Smooth muscle cell (in vitro differentiated cells): Measurements from ENCODE around the gene PDE9A. TPM values are rescaled to one million over a fixed set of nuclear protein-coding genes. Genes with fewer than 3 reads are reported as not detected.

Source experiments
- DNase-seq: peaks from one replicate; lab custom pipeline; 2025; ENCODE audit not compliant: unreplicated experiment; lab: John Stamatoyannopoulos, UW
- H2AFZ ChIP-seq: fragments of 200-600 bp; sonication (generic); 2 replicates; pipeline ENCODE4 v1.6.0; 2016; ENCODE audit warnings: antibody characterized with exemption, low read depth, mild to moderate bottlenecking
- H3F3A ChIP-seq: fragments of 200-600 bp; sonication (generic); 2 replicates; pipeline ENCODE4 v1.6.0; 2017; ENCODE audit warnings: antibody characterized with exemption, low read depth
- H3K27ac ChIP-seq: fragments of 200-600 bp; sonication (generic); 2 replicates; pipeline ENCODE4 v1.5.1; 2016; ENCODE audit warnings: low read depth, mild to moderate bottlenecking
- H3K27me3 ChIP-seq: fragments of 200-600 bp; sonication (generic); 2 replicates; pipeline ENCODE4 v1.6.1; 2016; ENCODE audit warnings: low read depth, mild to moderate bottlenecking
- H3K36me3 ChIP-seq: fragments of 200-600 bp; sonication (generic); 2 replicates; pipeline ENCODE4 v1.5.1; 2016; ENCODE audit warnings: low read depth
- H3K4me1 ChIP-seq: fragments of 200-600 bp; sonication (generic); 2 replicates; pipeline ENCODE4 v1.5.1; 2016; ENCODE audit warnings: low read depth
- H3K4me2 ChIP-seq: fragments of 200-600 bp; sonication (generic); 2 replicates; pipeline ENCODE4 v1.6.0; 2016; ENCODE audit warnings: mild to moderate bottlenecking
- H3K4me3 ChIP-seq: fragments of 200-600 bp; sonication (generic); 2 replicates; pipeline ENCODE4 v1.5.1; 2016; ENCODE audit warnings: mild to moderate bottlenecking
- H3K79me2 ChIP-seq: fragments of 200-600 bp; sonication (generic); 2 replicates; pipeline ENCODE4 v1.6.0; 2016; ENCODE audit warnings: low read depth, mild to moderate bottlenecking
- H3K9ac ChIP-seq: fragments of 200-600 bp; sonication (generic); 2 replicates; pipeline ENCODE4 v1.6.0; 2016; ENCODE audit warnings: low read depth
- H3K9me3 ChIP-seq: fragments of 200-600 bp; sonication (generic); replicated peaks from 2 replicates; pipeline ENCODE4 v1.5.1; 2016; ENCODE audit warnings: low read depth
- H4K20me1 ChIP-seq: fragments of 200-600 bp; sonication (generic); 2 replicates; pipeline ENCODE4 v1.6.0; 2016; ENCODE audit warnings: low read depth
- WGBS: methylation state at CpG from one replicate; pipeline ENCODE4 v1.1.7; 2016; ENCODE audit warnings: low lambda C conversion rate; 5-methylcytosine and 5-hydroxymethylcytosine counted together
- polyA plus RNA-seq: library from polyadenylated mRNA; unstranded; fragments of >200 nt; fragmentation: Nextera tagmentation; extraction: Ambion mirVana; gene quantifications from 2 replicates; pipeline ENCODE4 v1.2.1, GENCODE V29; 2016
- total RNA-seq: library from RNA; depleted of rRNA; stranded (reverse); fragments of >200 nt; gene quantifications from 2 replicates; pipeline ENCODE4 v1.2.3, GENCODE V29; 2014
- TF ChIP-seq, protein P1 (sequence below): fragments of 200-600 bp; sonication (generic); IDR thresholded peaks from 2 replicates; pipeline ENCODE4 v1.5.1; 2017; ENCODE audit warnings: borderline replicate concordance, mild to moderate bottlenecking, antibody characterized with exemption; ENCODE audit not compliant: insufficient read depth, poor library complexity, severe bottlenecking

PDE9A gene
- total and polyA plus RNA-seq, 2 experiments from 2014 or later: 4.3 to 12.3 TPM

DNA sequence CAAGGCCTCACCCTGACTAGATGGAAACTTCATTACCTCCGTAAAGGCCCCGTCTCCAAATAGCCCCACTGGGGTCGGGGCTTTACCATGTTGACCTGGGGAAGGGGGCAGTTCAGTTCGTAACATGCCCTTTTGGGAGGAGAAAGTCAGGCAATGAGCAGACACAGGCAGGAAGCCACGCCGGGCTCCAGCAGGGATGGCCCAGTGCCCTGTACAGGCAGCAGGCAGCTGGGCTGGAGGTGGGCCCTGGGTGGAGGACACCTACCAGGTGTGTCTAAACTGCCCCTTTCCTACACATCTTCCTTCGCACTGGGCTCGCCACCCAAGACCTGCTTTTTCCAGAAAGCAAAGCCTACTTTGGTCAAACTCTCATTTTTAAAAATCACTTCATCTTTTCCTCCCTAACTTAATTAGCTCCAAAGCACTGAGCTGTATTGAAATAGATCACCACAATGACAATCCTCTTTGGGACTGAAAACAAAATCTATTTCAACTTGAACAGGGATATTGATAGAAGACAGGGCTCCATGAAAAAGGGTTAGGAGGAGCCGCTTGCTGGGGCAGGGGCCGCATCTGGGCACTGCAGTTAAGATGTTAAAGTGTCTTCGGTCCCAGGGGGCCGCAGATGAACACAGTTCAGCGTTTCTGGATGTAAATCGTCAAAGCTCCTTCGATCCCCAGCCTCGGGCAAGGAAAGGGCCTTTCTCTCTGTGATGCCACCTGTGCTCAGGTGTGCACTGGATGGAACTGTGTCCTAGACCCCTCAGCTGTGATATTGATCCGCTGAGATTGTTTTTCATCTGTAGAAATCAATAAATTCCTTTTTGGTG is 104.6 kb downstream of the PDE9A start:
- H3K4me3 ChIP-seq: no peak overlapping the region
- no peaks in the 10 kb centered on the region for H3K36me3 ChIP-seq
- no peak overlapping the region for H3K9ac ChIP-seq
- no peaks in the 10 kb centered on the region for H3K79me2 ChIP-seq
- DNase-seq: no peak
- TF ChIP-seq, protein P1, sequence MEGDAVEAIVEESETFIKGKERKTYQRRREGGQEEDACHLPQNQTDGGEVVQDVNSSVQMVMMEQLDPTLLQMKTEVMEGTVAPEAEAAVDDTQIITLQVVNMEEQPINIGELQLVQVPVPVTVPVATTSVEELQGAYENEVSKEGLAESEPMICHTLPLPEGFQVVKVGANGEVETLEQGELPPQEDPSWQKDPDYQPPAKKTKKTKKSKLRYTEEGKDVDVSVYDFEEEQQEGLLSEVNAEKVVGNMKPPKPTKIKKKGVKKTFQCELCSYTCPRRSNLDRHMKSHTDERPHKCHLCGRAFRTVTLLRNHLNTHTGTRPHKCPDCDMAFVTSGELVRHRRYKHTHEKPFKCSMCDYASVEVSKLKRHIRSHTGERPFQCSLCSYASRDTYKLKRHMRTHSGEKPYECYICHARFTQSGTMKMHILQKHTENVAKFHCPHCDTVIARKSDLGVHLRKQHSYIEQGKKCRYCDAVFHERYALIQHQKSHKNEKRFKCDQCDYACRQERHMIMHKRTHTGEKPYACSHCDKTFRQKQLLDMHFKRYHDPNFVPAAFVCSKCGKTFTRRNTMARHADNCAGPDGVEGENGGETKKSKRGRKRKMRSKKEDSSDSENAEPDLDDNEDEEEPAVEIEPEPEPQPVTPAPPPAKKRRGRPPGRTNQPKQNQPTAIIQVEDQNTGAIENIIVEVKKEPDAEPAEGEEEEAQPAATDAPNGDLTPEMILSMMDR: no peak
- H3K27me3 ChIP-seq: no peaks in the 10 kb centered on the region
- H3K4me1 ChIP-seq: no peaks in the 10 kb centered on the region
- H2AFZ ChIP-seq: no peak overlapping the region
- 97% methylated on average over 17 of the region's 17 CpGs for WGBS
- no peak overlapping the region for H3K27ac ChIP-seq
- no peaks in the 10 kb centered on the region for H3K9me3 ChIP-seq
- H3K4me2 ChIP-seq: no peak overlapping the region
- no peaks in the 10 kb centered on the region for H3F3A ChIP-seq
- no peaks in the 10 kb centered on the region for H4K20me1 ChIP-seq

DNA sequence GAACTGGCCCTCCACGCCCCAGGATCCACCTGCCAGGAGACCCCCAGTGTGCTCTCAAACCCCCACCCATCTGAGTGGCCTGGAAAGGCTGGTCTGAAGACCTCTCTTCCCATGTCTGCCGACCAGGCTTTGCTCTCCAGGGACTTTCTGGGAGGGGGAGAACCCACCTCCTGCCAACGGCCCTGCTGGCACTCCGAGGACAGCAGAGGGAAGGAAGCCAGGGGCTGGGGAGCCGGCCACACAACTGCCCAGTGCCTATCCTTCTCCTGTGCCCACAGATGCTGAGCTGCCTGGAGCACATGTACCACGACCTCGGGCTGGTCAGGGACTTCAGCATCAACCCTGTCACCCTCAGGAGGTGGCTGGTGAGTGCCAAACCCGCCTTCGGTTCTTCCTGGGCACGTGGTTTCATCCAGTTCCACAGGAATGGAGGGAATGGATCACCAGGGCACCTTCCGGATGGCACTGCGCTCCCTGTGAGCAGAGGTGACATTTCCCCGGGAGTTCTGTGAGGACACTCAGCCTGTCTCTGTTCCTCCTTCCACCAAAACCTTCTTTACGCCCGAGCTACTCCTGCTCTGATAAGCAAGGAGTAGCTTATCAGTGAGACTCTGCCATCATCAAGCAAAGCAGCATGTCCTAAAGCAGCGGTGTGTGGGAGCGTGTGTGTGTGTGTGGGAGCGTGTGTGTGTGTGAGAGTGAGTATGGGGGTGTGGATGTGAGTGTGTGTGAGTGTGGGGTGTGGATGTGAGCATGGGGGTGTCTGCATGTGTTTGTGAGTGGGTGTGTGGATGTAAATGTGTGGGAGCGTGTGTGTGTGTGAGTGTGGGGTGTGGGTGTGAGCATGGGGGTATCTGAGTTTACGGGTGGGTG is 105.5 kb downstream of the PDE9A start:
- TF ChIP-seq, protein P1: no peak
- no peak overlapping the region for H3K9ac ChIP-seq
- H3K79me2 ChIP-seq: no peaks in the 10 kb centered on the region

DNA sequence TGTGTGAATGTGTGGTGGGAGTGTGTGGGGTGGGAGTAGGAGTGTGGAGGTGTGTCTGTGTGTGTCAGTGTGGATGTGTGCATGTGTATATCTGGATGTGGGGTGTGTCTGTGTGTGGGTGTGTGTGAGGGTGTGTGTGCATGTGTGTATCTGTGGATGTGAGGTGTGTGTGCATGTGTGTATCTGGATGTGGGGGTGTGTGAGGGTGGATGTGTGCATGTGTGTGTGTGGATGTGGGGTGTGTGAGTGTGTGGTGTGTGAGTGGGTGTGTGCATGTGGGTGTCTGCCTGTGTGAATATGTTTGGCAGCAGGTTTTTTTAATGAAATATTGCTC is 106.1 kb downstream of the PDE9A start:
- DNase-seq: no peak
- Histone ChIP-seq H3F3A (no peaks in the 10 kb centered on the region), H3K4me1 (no peaks in the 10 kb centered on the region), H3K27ac (no peak overlapping the region), H3K9me3 (no peaks in the 10 kb centered on the region), H3K27me3 (no peaks in the 10 kb centered on the region), H3K4me3 (no peak overlapping the region), H4K20me1 (no peaks in the 10 kb centered on the region), H3K36me3 (no peaks in the 10 kb centered on the region), H3K9ac (no peak overlapping the region), H3K79me2 (no peaks in the 10 kb centered on the region), H2AFZ (no peak overlapping the region), H3K4me2 (no peak overlapping the region)
- TF ChIP-seq, protein P1: no peak

More for the DNA sequence above, 105.5 kb downstream of the PDE9A start:
- H3K4me2 ChIP-seq: no peak overlapping the region
- no peaks in the 10 kb centered on the region for H3K36me3 ChIP-seq
- no peak overlapping the region for H2AFZ ChIP-seq
- H3K4me3 ChIP-seq: no peak overlapping the region
- 87% methylated on average over 19 of the region's 20 CpGs for WGBS
- DNase-seq: no peak
- H3K27me3 ChIP-seq: no peaks in the 10 kb centered on the region
- H4K20me1 ChIP-seq: no peaks in the 10 kb centered on the region
- H3K4me1 ChIP-seq: no peaks in the 10 kb centered on the region
- H3K9me3 ChIP-seq: no peaks in the 10 kb centered on the region
- H3K27ac ChIP-seq: no peak overlapping the region
- H3F3A ChIP-seq: no peaks in the 10 kb centered on the region
